ENCODE results near the gene CACNG4.

GRCh38 chr17:67025216-67025792, 60.8 kb downstream of the CACNG4 start:
- TF ChIP-seq, protein P1, sequence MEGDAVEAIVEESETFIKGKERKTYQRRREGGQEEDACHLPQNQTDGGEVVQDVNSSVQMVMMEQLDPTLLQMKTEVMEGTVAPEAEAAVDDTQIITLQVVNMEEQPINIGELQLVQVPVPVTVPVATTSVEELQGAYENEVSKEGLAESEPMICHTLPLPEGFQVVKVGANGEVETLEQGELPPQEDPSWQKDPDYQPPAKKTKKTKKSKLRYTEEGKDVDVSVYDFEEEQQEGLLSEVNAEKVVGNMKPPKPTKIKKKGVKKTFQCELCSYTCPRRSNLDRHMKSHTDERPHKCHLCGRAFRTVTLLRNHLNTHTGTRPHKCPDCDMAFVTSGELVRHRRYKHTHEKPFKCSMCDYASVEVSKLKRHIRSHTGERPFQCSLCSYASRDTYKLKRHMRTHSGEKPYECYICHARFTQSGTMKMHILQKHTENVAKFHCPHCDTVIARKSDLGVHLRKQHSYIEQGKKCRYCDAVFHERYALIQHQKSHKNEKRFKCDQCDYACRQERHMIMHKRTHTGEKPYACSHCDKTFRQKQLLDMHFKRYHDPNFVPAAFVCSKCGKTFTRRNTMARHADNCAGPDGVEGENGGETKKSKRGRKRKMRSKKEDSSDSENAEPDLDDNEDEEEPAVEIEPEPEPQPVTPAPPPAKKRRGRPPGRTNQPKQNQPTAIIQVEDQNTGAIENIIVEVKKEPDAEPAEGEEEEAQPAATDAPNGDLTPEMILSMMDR (IDR thresholded peaks at IDR 0.05), result no peak
- no peak for TF ChIP-seq POLR2A (IDR thresholded peaks at IDR 0.05)

Measured in uterus (tissue), 2 donors.